ENCODE results near the gene LPP. TPM values are rescaled to one million over a fixed set of nuclear protein-coding genes. Genes with fewer than 3 reads are reported as not detected.
"Not testable (repeated sequence)": the region's sequence is repeated elsewhere in the genome, so short reads cannot be mapped to it uniquely, and the experiment has no call there.

The LPP gene
- total RNA-seq, 2 experiments from 2014 or later: 51.3 to 58.9 TPM

DNA sequence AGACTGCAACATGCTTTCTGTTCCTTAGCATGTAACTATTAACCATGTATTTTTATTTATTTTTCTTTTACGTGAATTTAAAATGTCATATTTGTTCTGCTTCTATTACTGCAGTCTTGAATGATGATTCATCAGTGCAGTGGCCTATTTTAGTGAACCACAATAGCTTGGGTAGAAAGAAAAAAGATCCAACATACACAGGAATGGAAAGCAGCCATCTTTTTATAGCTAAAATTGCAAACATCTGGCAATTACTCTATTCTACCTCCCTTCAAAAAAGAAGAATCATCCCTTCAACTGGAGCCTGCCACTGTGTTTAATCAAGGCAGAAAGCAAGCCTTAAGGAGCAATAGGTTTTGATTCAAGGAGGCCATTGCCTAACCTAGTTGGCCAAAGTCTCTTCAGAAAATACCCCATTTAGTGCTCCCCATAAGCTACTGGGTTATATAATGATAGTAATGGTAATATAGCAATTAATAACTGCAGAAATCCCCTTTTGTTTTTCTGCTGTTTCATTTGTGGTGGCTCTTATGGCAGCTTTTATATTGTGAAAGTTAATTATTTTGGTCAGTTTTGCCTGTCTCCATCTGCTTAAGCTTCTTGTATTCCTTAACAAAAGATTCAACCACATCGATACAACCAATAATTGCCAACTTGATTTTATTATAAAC is 267.3 kb downstream of the LPP start:
- Mint-ChIP-seq H3K36me3 (ENCODE audit: low read depth) (peaks cover 41% of the 10 kb centered on the region), H3K4me3 (no peak overlapping the region), H3K27ac (no peak overlapping the region), H3K9me3 (ENCODE audit: insufficient read depth) (peaks cover 18% of the 10 kb centered on the region), H3K27me3 (ENCODE audit: low read depth) (no peaks in the 10 kb centered on the region), H3K4me1 (ENCODE audit: low read depth) (peaks cover 26% of the 10 kb centered on the region)
- ChIA-PET CTCF (interaction anchor here (1.3 to 1.6 kb wide), 2 partner anchors 10 to 682 kb away, joined by 4 read pairs; no protein-coding TSS in a partner anchor), POLR2A (interaction anchor here (0.7 kb wide), 1 partner anchor 420 kb away, joined by 3 read pairs; no protein-coding TSS in a partner anchor)
- ATAC-seq: no peak
- no peak for DNase-seq

DNA sequence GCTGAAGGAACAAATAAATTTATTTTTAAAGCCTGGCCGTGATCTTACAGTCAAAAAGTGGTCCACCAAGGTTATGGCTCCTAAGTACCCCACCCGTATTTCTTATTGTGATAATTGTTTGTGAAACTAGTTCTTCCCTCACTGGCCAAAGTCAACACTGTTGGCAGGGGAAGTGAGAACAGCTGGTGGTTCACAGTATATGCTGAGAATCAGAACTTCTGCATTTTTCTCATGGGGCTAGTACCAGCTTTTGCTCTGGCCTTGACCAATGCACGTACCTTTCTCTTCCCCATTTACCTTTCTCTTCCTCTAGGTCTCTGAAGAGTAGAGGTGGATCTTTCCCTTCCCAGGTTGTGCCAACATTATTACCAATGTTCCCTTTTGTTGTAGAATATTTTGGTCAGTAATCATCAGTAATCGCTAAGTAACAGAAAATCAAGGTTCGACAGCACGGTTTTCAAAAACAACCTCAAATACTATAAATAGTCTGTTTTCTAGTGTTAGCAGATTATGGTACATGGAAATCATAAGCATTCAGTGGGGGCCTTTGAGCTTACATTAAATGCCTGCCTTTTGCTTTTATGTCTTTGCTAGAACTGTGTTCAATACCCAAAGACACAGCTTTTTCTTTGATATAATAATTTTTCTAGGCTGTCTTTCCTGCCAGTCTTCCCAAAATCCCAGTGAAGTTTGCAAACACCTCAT is 268.0 kb downstream of the LPP start:
- ChIA-PET CTCF (interaction anchor here (1.3 to 1.6 kb wide), 2 partner anchors 9 to 683 kb away, joined by 4 read pairs; no protein-coding TSS in a partner anchor), POLR2A (interaction anchor here (0.7 kb wide), 1 partner anchor 419 kb away, joined by 3 read pairs; no protein-coding TSS in a partner anchor)
- peaks cover 22% of the 10 kb centered on the region for H3K9me3 Mint-ChIP-seq (ENCODE audit: insufficient read depth)
- peaks cover 44% of the 10 kb centered on the region for H3K36me3 Mint-ChIP-seq (ENCODE audit: low read depth)
- ATAC-seq (no peak), DNase-seq (no peak)
- no peak overlapping the region for H3K4me3 Mint-ChIP-seq
- no peak overlapping the region for H3K27ac Mint-ChIP-seq
- H3K27me3 Mint-ChIP-seq (ENCODE audit: low read depth): no peaks in the 10 kb centered on the region
- H3K4me1 Mint-ChIP-seq (ENCODE audit: low read depth): peaks cover 23% of the 10 kb centered on the region

DNA sequence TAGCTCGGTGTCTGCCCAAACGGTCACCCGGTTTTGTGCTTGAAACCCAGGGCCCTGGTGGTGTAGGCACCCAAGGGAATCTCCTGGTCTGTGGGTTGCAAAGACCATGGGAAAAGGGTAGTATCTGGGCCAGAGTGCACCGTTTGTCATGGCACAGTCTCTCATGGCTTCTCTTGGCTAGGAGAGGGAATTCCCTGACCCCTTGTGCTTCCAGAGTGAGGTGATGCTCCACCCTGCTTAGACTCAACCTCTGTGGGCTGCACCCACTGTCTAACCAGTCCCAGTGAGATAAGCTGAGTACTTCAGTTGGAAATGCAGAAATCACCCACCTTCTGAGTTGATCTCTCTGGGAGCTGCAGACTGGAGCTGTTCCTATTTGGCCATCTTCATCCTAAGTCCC is 274.0 kb downstream of the LPP start:
- Mint-ChIP-seq H3K4me1 (ENCODE audit: low read depth) (peaks cover 20% of the 10 kb centered on the region), H3K9me3 (ENCODE audit: insufficient read depth) (peaks cover 29% of the 10 kb centered on the region), H3K36me3 (ENCODE audit: low read depth) (peaks cover 51% of the 10 kb centered on the region)
- H3K27me3 Mint-ChIP-seq (ENCODE audit: low read depth); POLR2A ChIA-PET; ATAC-seq; H3K4me3 Mint-ChIP-seq; CTCF ChIA-PET; H3K27ac Mint-ChIP-seq; DNase-seq: not testable (repeated sequence)

DNA sequence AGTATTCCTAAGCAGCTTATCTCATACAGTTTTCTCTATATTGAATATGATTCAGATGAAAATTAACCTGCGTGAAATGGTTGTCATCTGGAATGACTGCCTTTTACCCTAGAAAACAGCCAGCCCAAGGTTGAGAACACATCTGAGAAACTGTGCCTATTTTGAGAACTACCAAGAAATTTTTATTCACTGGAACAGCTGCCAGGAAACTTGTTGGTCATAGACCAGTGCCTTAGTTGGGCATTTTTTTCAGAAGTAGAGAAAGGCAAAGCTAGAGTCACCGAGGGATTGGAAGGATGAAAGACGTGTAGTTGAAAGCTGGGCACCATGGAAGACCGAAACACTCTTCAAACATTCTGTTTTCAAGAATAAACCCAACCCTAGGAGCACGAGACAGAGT is 277.1 kb downstream of the LPP start:
- DNase-seq (no peak), ATAC-seq (no peak)
- H3K27ac Mint-ChIP-seq: no peak overlapping the region
- H3K27me3 Mint-ChIP-seq (ENCODE audit: low read depth): no peaks in the 10 kb centered on the region
- CTCF ChIA-PET: interaction anchor here (1.5 to 2.3 kb wide), 3 partner anchors 10 to 691 kb away, joined by 4 to 11 read pairs (median 6); no protein-coding TSS in a partner anchor
- peaks cover 30% of the 10 kb centered on the region for H3K36me3 Mint-ChIP-seq (ENCODE audit: low read depth)
- H3K4me1 Mint-ChIP-seq (ENCODE audit: low read depth): peaks cover 32% of the 10 kb centered on the region
- POLR2A ChIA-PET: no interaction called here
- peaks cover 18% of the 10 kb centered on the region for H3K9me3 Mint-ChIP-seq (ENCODE audit: insufficient read depth)
- no peak overlapping the region for H3K4me3 Mint-ChIP-seq

DNA sequence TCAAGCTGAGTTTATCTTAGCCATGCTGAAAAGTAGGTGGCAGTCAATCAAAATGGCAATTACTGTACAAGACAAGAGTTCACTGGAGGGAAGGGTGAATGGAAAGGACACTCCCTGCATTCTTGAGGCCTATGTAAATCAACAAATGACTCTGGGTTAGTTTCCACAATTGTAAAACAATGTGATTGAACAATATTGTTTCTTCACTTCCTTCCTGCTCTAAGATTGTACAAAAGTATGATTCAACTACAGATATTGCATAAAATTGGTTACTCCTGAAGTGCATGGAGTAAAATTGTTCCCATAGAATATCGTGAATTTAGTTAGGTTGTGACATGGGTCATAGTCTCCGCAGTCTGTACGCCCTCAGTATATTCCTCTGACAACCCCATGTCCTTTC is 277.6 kb downstream of the LPP start:
- DNase-seq: no peak
- no peak overlapping the region for H3K27ac Mint-ChIP-seq
- H3K27me3 Mint-ChIP-seq (ENCODE audit: low read depth): no peaks in the 10 kb centered on the region
- H3K36me3 Mint-ChIP-seq (ENCODE audit: low read depth): peaks cover 27% of the 10 kb centered on the region
- H3K4me3 Mint-ChIP-seq: no peak overlapping the region
- POLR2A ChIA-PET: no interaction called here
- H3K4me1 Mint-ChIP-seq (ENCODE audit: low read depth): peaks cover 32% of the 10 kb centered on the region
- CTCF ChIA-PET: interaction anchor here (1.1 to 2.3 kb wide), 5 partner anchors 10 to 691 kb away, joined by 3 to 11 read pairs (median 6); no protein-coding TSS in a partner anchor
- no peak for ATAC-seq
- H3K9me3 Mint-ChIP-seq (ENCODE audit: insufficient read depth): peaks cover 13% of the 10 kb centered on the region

DNA sequence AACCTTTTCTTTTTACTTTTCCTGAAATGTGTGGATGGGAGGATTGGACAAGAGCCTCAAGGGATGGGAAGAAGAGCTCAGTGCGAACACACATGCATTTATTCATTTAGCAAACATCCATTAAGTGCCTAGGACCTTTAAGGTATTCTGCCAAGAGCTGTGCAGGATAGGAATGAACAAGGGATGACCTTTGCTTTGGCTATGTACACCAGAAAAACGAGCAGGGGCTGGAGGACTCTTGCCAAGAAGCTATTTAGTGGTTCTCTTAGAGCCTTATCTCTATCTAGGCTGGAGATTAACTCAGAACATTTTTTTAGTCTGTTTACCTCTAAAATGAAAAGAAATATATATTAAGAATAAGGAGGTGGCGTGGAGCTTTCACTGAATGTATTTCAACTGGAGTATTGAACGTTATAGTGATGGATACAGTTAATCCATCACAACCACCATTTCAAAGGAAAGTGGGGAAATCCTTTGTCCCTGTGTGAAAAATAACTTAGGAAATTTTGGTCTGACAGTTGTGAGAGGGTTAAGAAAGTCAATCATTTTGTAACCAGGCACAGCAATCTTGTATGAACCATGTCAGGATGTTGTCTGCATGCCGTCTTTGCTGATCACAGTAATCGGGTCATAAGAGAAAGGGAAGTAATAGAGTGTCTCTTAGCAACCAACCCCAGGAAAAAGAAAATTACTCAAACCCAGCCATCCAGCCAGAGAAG is 279.0 kb downstream of the LPP start:
- no peak for DNase-seq
- peaks cover 25% of the 10 kb centered on the region for H3K36me3 Mint-ChIP-seq (ENCODE audit: low read depth)
- H3K4me1 Mint-ChIP-seq (ENCODE audit: low read depth): peaks cover 38% of the 10 kb centered on the region
- H3K27me3 Mint-ChIP-seq (ENCODE audit: low read depth): no peaks in the 10 kb centered on the region
- POLR2A ChIA-PET: interaction anchor here (0.6 to 0.7 kb wide), 3 partner anchors 121 to 911 kb away, joined by 3 to 5 read pairs (median 4); no protein-coding TSS in a partner anchor
- peaks cover 4% of the 10 kb centered on the region for H3K9me3 Mint-ChIP-seq (ENCODE audit: insufficient read depth)
- CTCF ChIA-PET: interaction anchor here (0.7 to 2.3 kb wide), 4 partner anchors 15 to 694 kb away, joined by 3 to 11 read pairs (median 5); no protein-coding TSS in a partner anchor
- peak; percentile 73 for ATAC-seq
- peak overlapping the region; percentile 86 for H3K27ac Mint-ChIP-seq
- H3K4me3 Mint-ChIP-seq: peak overlapping the region; percentile 51

DNA sequence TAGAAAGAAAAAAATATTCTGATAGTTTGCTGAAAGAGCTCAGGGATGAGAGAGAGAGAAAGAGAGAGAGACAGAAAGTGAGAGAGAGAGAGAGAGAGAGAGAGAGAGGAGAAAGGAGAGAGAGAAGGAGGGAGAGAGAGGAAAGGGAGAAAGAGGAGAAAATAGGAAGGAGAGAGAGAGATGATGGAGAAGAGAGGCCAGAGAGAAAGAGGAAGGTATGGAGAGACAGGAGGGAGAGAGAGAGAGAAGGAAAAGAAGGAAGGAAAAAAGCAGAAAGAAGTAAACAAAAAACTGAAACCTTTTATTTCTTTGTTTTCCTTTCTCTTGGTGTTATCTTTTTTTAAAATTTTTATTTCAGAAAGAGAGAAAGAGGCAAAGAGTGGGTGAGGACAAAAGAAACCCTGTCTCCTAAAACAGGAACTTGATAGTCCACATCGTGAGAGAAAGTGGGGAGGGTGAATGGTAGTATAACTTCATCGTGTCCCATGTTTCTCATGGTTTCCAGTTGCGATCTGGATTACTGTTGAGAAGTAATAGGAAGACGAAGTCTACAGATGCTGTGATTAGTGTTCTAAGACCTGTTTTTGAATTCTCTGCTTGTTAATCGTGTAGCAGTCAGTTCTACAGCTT is 279.7 kb downstream of the LPP start:
- ATAC-seq (no peak), DNase-seq (no peak)
- Mint-ChIP-seq H3K27me3 (ENCODE audit: low read depth) (no peaks in the 10 kb centered on the region), H3K4me3 (peak overlapping the region; percentile 51), H3K9me3 (ENCODE audit: insufficient read depth) (peaks cover 4% of the 10 kb centered on the region), H3K27ac (peak overlapping the region; percentile 86), H3K4me1 (ENCODE audit: low read depth) (peaks cover 44% of the 10 kb centered on the region), H3K36me3 (ENCODE audit: low read depth) (peaks cover 25% of the 10 kb centered on the region)
- ChIA-PET CTCF (interaction anchor here (1.3 to 2.3 kb wide), 2 partner anchors 33 to 693 kb away, joined by 3 to 11 read pairs; no protein-coding TSS in a partner anchor), POLR2A (interaction anchor here (0.6 to 0.7 kb wide), 3 partner anchors 120 to 911 kb away, joined by 3 to 5 read pairs (median 4); no protein-coding TSS in a partner anchor)

DNA sequence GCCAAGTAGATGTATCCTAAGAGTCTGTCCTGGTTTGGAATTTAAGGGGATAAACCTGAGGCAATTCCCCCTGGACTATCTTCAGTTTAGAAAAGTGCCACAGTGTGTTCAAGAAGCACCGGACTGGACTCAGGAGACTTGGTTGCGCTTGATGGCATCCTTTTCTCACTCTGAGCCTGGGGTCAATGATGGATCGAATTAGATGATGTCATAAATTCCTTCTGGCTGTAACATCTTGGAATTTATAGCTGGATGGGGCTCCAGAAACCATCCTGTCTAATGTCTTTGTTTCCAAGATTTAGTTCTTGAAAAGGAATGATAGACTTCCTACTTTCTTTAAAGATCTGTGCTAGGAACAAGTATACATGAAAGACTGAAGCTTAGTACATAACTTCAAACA is 280.6 kb downstream of the LPP start:
- H3K27ac Mint-ChIP-seq: no peak overlapping the region
- peaks cover 25% of the 10 kb centered on the region for H3K36me3 Mint-ChIP-seq (ENCODE audit: low read depth)
- H3K9me3 Mint-ChIP-seq (ENCODE audit: insufficient read depth): peaks cover 4% of the 10 kb centered on the region
- ChIA-PET CTCF (interaction anchor here (1.3 kb wide), 3 partner anchors 9 to 520 kb away, joined by 3 to 4 read pairs (median 4); no protein-coding TSS in a partner anchor), POLR2A (no interaction called here)
- H3K27me3 Mint-ChIP-seq (ENCODE audit: low read depth): no peaks in the 10 kb centered on the region
- no peak for ATAC-seq
- H3K4me1 Mint-ChIP-seq (ENCODE audit: low read depth): peaks cover 54% of the 10 kb centered on the region
- no peak overlapping the region for H3K4me3 Mint-ChIP-seq
- no peak for DNase-seq

DNA sequence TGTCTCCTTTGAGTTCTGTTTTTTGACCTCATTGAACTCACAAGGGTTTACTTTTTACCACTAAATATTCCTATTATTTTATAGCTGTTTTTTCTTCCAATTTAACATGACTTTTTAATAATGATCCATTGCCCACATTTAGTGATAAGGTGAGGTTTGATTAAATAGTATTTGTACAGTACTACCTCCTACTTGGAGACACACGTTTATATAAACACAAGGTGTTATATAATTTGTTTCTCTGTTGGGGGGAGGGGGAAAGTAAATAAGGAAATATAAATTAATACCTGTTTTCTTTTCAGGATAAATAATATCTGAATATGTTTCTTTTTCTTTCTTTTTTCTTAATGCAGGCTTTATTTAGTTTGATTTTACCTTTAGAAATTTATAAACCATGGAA is 281.3 kb downstream of the LPP start:
- CTCF ChIA-PET: interaction anchor here (1.2 to 1.3 kb wide), 4 partner anchors 9 to 695 kb away, joined by 3 to 4 read pairs (median 4); no protein-coding TSS in a partner anchor
- H3K9me3 Mint-ChIP-seq (ENCODE audit: insufficient read depth): peaks cover 4% of the 10 kb centered on the region
- H3K4me1 Mint-ChIP-seq (ENCODE audit: low read depth): peaks cover 60% of the 10 kb centered on the region
- no peak overlapping the region for H3K27ac Mint-ChIP-seq
- H3K27me3 Mint-ChIP-seq (ENCODE audit: low read depth): no peaks in the 10 kb centered on the region
- no peak for ATAC-seq
- POLR2A ChIA-PET: no interaction called here
- DNase-seq: no peak
- H3K36me3 Mint-ChIP-seq (ENCODE audit: low read depth): peaks cover 29% of the 10 kb centered on the region
- H3K4me3 Mint-ChIP-seq: no peak overlapping the region

DNA sequence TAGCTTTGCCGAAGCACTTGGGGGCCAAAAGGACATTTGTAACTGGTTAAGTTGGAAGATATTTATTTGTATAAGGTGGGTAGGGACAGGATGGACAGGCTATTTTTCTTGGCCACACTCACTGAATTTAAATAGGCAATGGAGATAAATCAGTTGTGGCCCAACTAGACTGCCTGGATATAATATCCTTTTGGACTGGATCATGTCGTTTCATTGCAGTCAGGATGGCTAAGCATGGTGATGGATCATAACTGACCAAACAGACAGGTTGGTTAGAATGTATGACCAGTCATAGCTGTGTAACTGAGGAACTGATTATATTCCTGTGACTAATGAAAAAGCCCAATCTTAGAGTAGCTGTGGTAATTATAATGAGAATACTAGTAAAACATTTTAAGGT is 284.0 kb downstream of the LPP start:
- no peak for DNase-seq
- Mint-ChIP-seq H3K36me3 (ENCODE audit: low read depth) (peaks cover 34% of the 10 kb centered on the region), H3K9me3 (ENCODE audit: insufficient read depth) (peaks cover 3% of the 10 kb centered on the region), H3K27me3 (ENCODE audit: low read depth) (no peaks in the 10 kb centered on the region), H3K27ac (no peak overlapping the region), H3K4me1 (ENCODE audit: low read depth) (peaks cover 62% of the 10 kb centered on the region), H3K4me3 (no peak overlapping the region)
- ATAC-seq: no peak
- ChIA-PET CTCF (interaction anchor here (1.3 kb wide), 1 partner anchor 697 kb away, joined by 4 read pairs; no protein-coding TSS in a partner anchor), POLR2A (no interaction called here)

DNA sequence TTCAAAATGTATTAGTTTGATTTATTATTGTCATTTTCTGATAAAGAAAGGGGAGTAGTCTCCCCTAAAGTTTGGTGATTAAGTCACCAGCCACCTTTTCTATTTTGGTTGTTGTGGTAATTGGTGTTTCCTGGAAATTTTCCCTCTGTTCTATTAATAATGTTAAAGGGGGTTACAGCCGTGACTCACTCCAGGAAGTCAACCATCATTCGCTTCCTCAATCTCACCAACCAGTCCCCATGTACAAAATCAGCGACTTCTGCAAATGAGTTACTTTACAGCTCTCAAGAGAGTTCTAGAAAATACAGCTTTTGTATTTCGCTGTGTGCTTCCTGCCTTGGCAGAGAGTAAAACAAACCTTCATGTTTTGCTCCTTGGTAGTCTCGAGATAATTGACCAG is 285.1 kb downstream of the LPP start:
- no peaks in the 10 kb centered on the region for H3K27me3 Mint-ChIP-seq (ENCODE audit: low read depth)
- CTCF ChIA-PET: interaction anchor here (1.5 kb wide), 1 partner anchor 700 kb away, joined by 4 read pairs; no protein-coding TSS in a partner anchor
- POLR2A ChIA-PET: interaction anchor here (0.9 kb wide), 1 partner anchor 695 kb away, joined by 3 read pairs; no protein-coding TSS in a partner anchor
- peak; percentile 72 for DNase-seq
- peak overlapping the region; percentile 87 for H3K27ac Mint-ChIP-seq
- peak overlapping the region; percentile 22 for H3K4me3 Mint-ChIP-seq
- peak; percentile 93 for ATAC-seq
- H3K4me1 Mint-ChIP-seq (ENCODE audit: low read depth): peaks cover 55% of the 10 kb centered on the region
- peaks cover 6% of the 10 kb centered on the region for H3K9me3 Mint-ChIP-seq (ENCODE audit: insufficient read depth)
- H3K36me3 Mint-ChIP-seq (ENCODE audit: low read depth): peaks cover 40% of the 10 kb centered on the region
